Neural cell (in vitro differentiated cells): ENCODE results near the gene RAPGEF2. TPM values are rescaled to one million over a fixed set of nuclear protein-coding genes. Genes with fewer than 3 reads are reported as not detected.
A peak's percentile ranks its signal among the peaks of the same experiment; 100 is the strongest.

Experiments
- H2AFZ ChIP-seq: fragments of 200-600, 300-800 bp; sonication (generic), shearing (Covaris generic); 2 replicates; pipeline ENCODE4 v1.6.0; 2014; ENCODE audit warnings: low read depth, mild to moderate bottlenecking, antibody characterized with exemption, low read length, moderate library complexity
- H3F3A ChIP-seq: fragments of 200-600 bp; shearing (Covaris generic); 2 replicates; pipeline ENCODE4 v1.6.1; 2016; ENCODE audit warnings: mild to moderate bottlenecking, moderate library complexity, mixed read lengths, antibody characterized with exemption, low read length; ENCODE audit not compliant: insufficient read depth, poor library complexity, severe bottlenecking
- H3K27ac ChIP-seq: fragments of 200-600, 300-800 bp; sonication (generic), shearing (Covaris generic); 2 replicates; pipeline ENCODE4 v1.5.1; 2014; ENCODE audit warnings: mild to moderate bottlenecking, low read length, moderate library complexity
- H3K27me3 ChIP-seq: fragments of 300-800, 200-600 bp; sonication (generic), shearing (Covaris generic); 2 replicates; pipeline ENCODE4 v1.6.0; 2014; ENCODE audit warnings: mild to moderate bottlenecking, low read depth, low read length, moderate library complexity; ENCODE audit not compliant: insufficient read depth
- H3K36me3 ChIP-seq: fragments of 300-800, 200-600 bp; sonication (generic), shearing (Covaris generic); 2 replicates; pipeline ENCODE4 v1.5.1; 2014; ENCODE audit warnings: mild to moderate bottlenecking, antibody characterized with exemption, low read length, moderate library complexity; ENCODE audit not compliant: insufficient read depth
- H3K4me2 ChIP-seq: fragments of 300-800, 200-600 bp; sonication (generic), shearing (Covaris generic); 2 replicates; pipeline ENCODE4 v1.6.0; 2014; ENCODE audit warnings: mild to moderate bottlenecking, low read length
- H3K4me3 ChIP-seq: fragments of 300-800, 200-600 bp; sonication (generic), shearing (Covaris generic); 2 replicates; pipeline ENCODE4 v1.5.1; 2014; ENCODE audit warnings: mild to moderate bottlenecking, low read length, moderate library complexity
- H3K79me2 ChIP-seq: fragments of 200-600 bp; shearing (Covaris generic); replicated peaks from 2 replicates; pipeline ENCODE4 v1.6.0; 2014; ENCODE audit warnings: mild to moderate bottlenecking, low read length, moderate library complexity; ENCODE audit not compliant: insufficient read depth
- H3K9ac ChIP-seq: fragments of 300-800, 200-600 bp; sonication (generic), shearing (Covaris generic); 2 replicates; pipeline ENCODE4 v1.6.1; 2016; ENCODE audit warnings: mild to moderate bottlenecking, low read length, mixed read lengths
- H3K9me2 ChIP-seq: fragments of 200-600 bp; shearing (Covaris generic); 2 replicates; pipeline ENCODE4 v1.6.1; 2016; ENCODE audit warnings: mild to moderate bottlenecking, low read length, mixed read lengths; ENCODE audit not compliant: insufficient read depth
- H3K9me3 ChIP-seq: fragments of 200-600, 300-800 bp; sonication (generic), shearing (Covaris generic); 2 replicates; pipeline ENCODE4 v1.6.1; 2016; ENCODE audit warnings: mild to moderate bottlenecking, mixed run types, low read length, moderate library complexity, mixed read lengths
- H4K20me1 ChIP-seq: fragments of 200-600 bp; shearing (Covaris generic); 2 replicates; pipeline ENCODE4 v1.6.1; 2016; ENCODE audit warnings: mild to moderate bottlenecking, mixed run types; ENCODE audit not compliant: insufficient read depth
- EP300 ChIP-seq: fragments of 450-650 bp; conservative IDR thresholded peaks from 2 replicates; pipeline ENCODE4 v1.6.1; 2014; ENCODE audit warnings: antibody characterized with exemption, mild to moderate bottlenecking, moderate library complexity; ENCODE audit not compliant: poor library complexity, severe bottlenecking
- EZH2 ChIP-seq: fragments of 200-600, 300-800 bp; shearing (Covaris generic), sonication (generic); IDR thresholded peaks from 2 replicates; pipeline ENCODE4 v1.6.1; 2014; ENCODE audit warnings: antibody characterized with exemption, low read length, borderline replicate concordance, mild to moderate bottlenecking; ENCODE audit not compliant: insufficient read depth, poor library complexity, severe bottlenecking
- MXI1 ChIP-seq: fragments of 450-650 bp; conservative IDR thresholded peaks from 2 replicates; pipeline ENCODE4 v1.6.1; 2014; ENCODE audit warnings: antibody characterized with exemption, mild to moderate bottlenecking; ENCODE audit not compliant: poor library complexity, severe bottlenecking
- POLR2AphosphoS5 ChIP-seq: IDR thresholded peaks from 2 replicates; pipeline ENCODE4 v1.6.1; 2012
- RAD21 ChIP-seq: fragments of 450-650 bp; conservative IDR thresholded peaks from 2 replicates; pipeline ENCODE4 v1.6.1; 2014; ENCODE audit warnings: antibody characterized with exemption, mild to moderate bottlenecking, moderate library complexity
- SMC3 ChIP-seq: fragments of 450-650 bp; conservative IDR thresholded peaks from 2 replicates; pipeline ENCODE4 v1.6.1; 2014; ENCODE audit warnings: antibody characterized with exemption, mild to moderate bottlenecking, moderate library complexity; ENCODE audit not compliant: poor library complexity
- TAF1 ChIP-seq: IDR thresholded peaks from 2 replicates; pipeline ENCODE4 v1.6.1; 2012; ENCODE audit warnings: low read depth
- polyA plus RNA-seq: library from polyadenylated mRNA; depleted of rRNA; stranded (reverse); fragments of >200 nt; gene quantifications from 2 replicates; pipeline ENCODE4 v1.2.3, GENCODE V29; 2014
- TF ChIP-seq, protein P1 (sequence below): IDR thresholded peaks from 2 replicates; pipeline ENCODE4 v1.6.1; 2012; ENCODE audit warnings: borderline replicate concordance
- TF ChIP-seq, protein P2 (sequence below): fragments of 450-650 bp; IDR thresholded peaks from 2 replicates; pipeline ENCODE4 v1.5.1; 2014; ENCODE audit warnings: antibody characterized with exemption, mild to moderate bottlenecking, moderate library complexity; ENCODE audit not compliant: poor library complexity, severe bottlenecking

RAPGEF2 gene
- polyA plus RNA-seq, 1 donor from 2014 or later, result 134 TPM

DNA sequence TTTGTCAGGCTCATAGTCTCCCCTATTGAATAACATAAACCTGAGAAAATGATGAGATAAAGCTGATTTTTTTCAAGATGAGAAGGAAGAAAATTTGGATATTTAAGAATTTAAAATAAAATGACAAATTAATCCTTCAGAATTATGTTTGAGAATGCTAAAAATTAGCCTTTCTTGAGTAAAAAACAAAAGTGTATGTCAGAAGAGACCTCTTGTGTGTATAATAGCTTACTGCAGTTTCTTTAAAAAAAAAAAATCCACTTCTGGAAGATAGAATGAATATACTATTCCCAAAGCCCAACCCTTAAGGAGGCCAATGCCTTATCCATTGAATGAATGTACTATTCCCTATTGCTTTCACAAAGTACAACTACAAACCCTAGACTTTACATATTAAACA lies 281.8 kb downstream of the RAPGEF2 start:
- no peak overlapping the region for H3K4me2 ChIP-seq
- H3K36me3 ChIP-seq, result no peaks in the 10 kb centered on the region
- H3K79me2 ChIP-seq, result no peaks in the 10 kb centered on the region
- no peaks in the 10 kb centered on the region for H3K27me3 ChIP-seq
- no peak overlapping the region for H2AFZ ChIP-seq
- peaks cover 4% of the 10 kb centered on the region for H3K9me3 ChIP-seq
- no peak overlapping the region for H3K27ac ChIP-seq
- no peak overlapping the region for H3K9ac ChIP-seq
- H3K4me3 ChIP-seq, result no peak overlapping the region
- H4K20me1 ChIP-seq, result no peaks in the 10 kb centered on the region
- TF ChIP-seq TAF1 (no peak), EP300 (no peak), EZH2 (no peak), SMC3 (peak; percentile 23), RAD21 (peak; percentile 38), MXI1 (no peak), POLR2AphosphoS5 (no peak)
- TF ChIP-seq, protein P1, sequence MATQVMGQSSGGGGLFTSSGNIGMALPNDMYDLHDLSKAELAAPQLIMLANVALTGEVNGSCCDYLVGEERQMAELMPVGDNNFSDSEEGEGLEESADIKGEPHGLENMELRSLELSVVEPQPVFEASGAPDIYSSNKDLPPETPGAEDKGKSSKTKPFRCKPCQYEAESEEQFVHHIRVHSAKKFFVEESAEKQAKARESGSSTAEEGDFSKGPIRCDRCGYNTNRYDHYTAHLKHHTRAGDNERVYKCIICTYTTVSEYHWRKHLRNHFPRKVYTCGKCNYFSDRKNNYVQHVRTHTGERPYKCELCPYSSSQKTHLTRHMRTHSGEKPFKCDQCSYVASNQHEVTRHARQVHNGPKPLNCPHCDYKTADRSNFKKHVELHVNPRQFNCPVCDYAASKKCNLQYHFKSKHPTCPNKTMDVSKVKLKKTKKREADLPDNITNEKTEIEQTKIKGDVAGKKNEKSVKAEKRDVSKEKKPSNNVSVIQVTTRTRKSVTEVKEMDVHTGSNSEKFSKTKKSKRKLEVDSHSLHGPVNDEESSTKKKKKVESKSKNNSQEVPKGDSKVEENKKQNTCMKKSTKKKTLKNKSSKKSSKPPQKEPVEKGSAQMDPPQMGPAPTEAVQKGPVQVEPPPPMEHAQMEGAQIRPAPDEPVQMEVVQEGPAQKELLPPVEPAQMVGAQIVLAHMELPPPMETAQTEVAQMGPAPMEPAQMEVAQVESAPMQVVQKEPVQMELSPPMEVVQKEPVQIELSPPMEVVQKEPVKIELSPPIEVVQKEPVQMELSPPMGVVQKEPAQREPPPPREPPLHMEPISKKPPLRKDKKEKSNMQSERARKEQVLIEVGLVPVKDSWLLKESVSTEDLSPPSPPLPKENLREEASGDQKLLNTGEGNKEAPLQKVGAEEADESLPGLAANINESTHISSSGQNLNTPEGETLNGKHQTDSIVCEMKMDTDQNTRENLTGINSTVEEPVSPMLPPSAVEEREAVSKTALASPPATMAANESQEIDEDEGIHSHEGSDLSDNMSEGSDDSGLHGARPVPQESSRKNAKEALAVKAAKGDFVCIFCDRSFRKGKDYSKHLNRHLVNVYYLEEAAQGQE, result no peak
- TF ChIP-seq, protein P2, sequence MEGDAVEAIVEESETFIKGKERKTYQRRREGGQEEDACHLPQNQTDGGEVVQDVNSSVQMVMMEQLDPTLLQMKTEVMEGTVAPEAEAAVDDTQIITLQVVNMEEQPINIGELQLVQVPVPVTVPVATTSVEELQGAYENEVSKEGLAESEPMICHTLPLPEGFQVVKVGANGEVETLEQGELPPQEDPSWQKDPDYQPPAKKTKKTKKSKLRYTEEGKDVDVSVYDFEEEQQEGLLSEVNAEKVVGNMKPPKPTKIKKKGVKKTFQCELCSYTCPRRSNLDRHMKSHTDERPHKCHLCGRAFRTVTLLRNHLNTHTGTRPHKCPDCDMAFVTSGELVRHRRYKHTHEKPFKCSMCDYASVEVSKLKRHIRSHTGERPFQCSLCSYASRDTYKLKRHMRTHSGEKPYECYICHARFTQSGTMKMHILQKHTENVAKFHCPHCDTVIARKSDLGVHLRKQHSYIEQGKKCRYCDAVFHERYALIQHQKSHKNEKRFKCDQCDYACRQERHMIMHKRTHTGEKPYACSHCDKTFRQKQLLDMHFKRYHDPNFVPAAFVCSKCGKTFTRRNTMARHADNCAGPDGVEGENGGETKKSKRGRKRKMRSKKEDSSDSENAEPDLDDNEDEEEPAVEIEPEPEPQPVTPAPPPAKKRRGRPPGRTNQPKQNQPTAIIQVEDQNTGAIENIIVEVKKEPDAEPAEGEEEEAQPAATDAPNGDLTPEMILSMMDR, result peak; percentile 54
- no peaks in the 10 kb centered on the region for H3K9me2 ChIP-seq
- H3F3A ChIP-seq, result no peaks in the 10 kb centered on the region

DNA sequence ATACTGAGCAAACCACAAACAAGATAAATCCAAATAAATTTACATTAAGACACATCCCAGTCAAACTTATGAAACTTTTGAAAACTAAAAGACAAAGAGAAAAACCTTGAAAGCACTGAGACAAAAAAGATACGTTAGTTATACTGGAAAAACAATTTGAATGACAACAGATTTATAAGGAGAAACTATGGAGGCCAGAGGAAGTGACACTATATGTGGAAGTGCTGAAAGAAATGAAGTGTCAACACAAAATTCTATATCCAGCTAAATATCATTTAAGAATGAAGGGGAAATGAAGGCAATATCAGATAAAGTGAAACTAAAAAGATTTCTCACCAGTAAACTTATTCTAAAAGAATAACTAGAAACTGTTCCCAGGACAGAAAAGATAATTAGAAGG lies 283.7 kb downstream of the RAPGEF2 start:
- TF ChIP-seq MXI1, result no peak
- TF ChIP-seq TAF1, result no peak
- Histone ChIP-seq H3K4me2 (no peak overlapping the region), H2AFZ (no peak overlapping the region), H3F3A (no peaks in the 10 kb centered on the region), H3K27ac (no peak overlapping the region), H3K9me3 (peaks cover 4% of the 10 kb centered on the region), H3K4me3 (no peak overlapping the region), H3K9ac (no peak overlapping the region), H3K9me2 (no peaks in the 10 kb centered on the region), H3K79me2 (no peaks in the 10 kb centered on the region), H4K20me1 (no peaks in the 10 kb centered on the region), H3K36me3 (no peaks in the 10 kb centered on the region), H3K27me3 (no peaks in the 10 kb centered on the region)

DNA sequence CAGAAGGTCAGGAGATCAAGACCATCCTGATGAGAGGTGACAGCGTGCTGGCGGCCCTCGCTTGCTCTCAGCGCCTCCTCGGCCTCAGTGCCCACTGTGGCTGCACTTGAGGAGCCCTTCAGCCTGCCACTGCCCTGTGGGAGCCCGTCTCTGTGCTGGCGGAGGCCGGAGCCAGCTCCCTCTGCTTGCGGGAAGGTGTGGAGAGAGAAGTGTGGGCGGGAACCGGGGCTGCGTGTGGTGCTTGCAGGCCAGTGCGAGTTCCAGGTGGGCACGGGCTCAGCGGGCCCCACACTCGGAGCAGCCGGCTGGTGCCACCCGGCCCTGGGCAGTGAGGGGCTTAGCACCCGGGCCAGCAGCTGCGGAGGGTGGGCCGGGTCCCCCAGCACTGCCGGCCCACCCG lies 286.9 kb downstream of the RAPGEF2 start:
- Histone ChIP-seq H3K36me3 (no peaks in the 10 kb centered on the region), H2AFZ (no peak overlapping the region), H3F3A (no peaks in the 10 kb centered on the region), H3K4me2 (no peak overlapping the region), H3K9me2 (no peaks in the 10 kb centered on the region), H3K4me3 (no peak overlapping the region), H4K20me1 (no peaks in the 10 kb centered on the region), H3K9ac (no peak overlapping the region), H3K9me3 (peaks cover 4% of the 10 kb centered on the region), H3K79me2 (no peaks in the 10 kb centered on the region), H3K27me3 (no peaks in the 10 kb centered on the region), H3K27ac (no peak overlapping the region)
- TF ChIP-seq RAD21 (no peak), POLR2AphosphoS5 (no peak), EZH2 (no peak), SMC3 (no peak), TAF1 (no peak), MXI1 (no peak), EP300 (no peak)
- TF ChIP-seq, protein P1, result no peak
- TF ChIP-seq, protein P2, result no peak
